H1 (cell line): Measurements from ENCODE around the gene SYNDIG1. TPM values are rescaled to one million over a fixed set of nuclear protein-coding genes. Genes with fewer than 3 reads are reported as not detected.
A peak's percentile ranks its signal among the peaks of the same experiment; 100 is the strongest.

Source experiments
- CTCF ChIA-PET: fragments of 300-600 bp; sonication (Branson Sonifier 250); formaldehyde crosslinking; loops from one replicate; lab custom pipeline; 2021; ENCODE audit not compliant: partially characterized antibody; lab: Charles Lee
- POLR2A ChIA-PET: fragments of 300-600 bp; sonication (Branson Sonifier 250); formaldehyde crosslinking; loops from one replicate; lab custom pipeline; 2021; ENCODE audit warnings: inconsistent platforms; ENCODE audit not compliant: partially characterized antibody; lab: Charles Lee
- DNase-seq, 2 experiments: peaks; one replicate each; pipeline versions ENCODE4 v3.0.0 to v3.0.0-alpha.2; 2010 to 2022; ENCODE audit warnings: low spot score in 2 of 2, low read depth in 1 of 2, mixed read lengths in 1 of 2
- FAIRE-seq: peaks from 2 replicates; lab custom pipeline; 2011; peaks lifted over from hg19 to GRCh38; lab: Jason Lieb, UNC
- H2AFZ ChIP-seq: 2 replicates; pipeline ENCODE4 v1.8.1; 2012; ENCODE audit warnings: low read length, inconsistent platforms
- H2AK5ac ChIP-seq: 2 replicates; pipeline ENCODE4 v1.6.1; 2013; ENCODE audit warnings: low read depth, low read length
- H2BK120ac ChIP-seq: replicated peaks from 2 replicates; pipeline ENCODE3; 2013; ENCODE audit warnings: low read depth, low read length, inconsistent platforms
- H2BK12ac ChIP-seq: 2 replicates; pipeline ENCODE4 v1.6.1; 2013; ENCODE audit warnings: low read depth, low read length
- H2BK15ac ChIP-seq: 2 replicates; pipeline ENCODE4 v1.6.1; 2013; ENCODE audit warnings: low read length
- H2BK20ac ChIP-seq: 2 replicates; pipeline ENCODE4 v1.6.1; 2013; ENCODE audit warnings: low read length
- H2BK5ac ChIP-seq: 2 replicates; pipeline ENCODE4 v1.6.1; 2013; ENCODE audit warnings: low read depth, low read length
- H3K14ac ChIP-seq: 2 replicates; pipeline ENCODE4 v1.6.1; 2013; ENCODE audit warnings: inconsistent platforms; ENCODE audit not compliant: insufficient read length
- H3K18ac ChIP-seq: 2 replicates; pipeline ENCODE4 v1.6.1; 2013; ENCODE audit warnings: low read length; ENCODE audit errors: extremely low read depth
- H3K23ac ChIP-seq: 2 replicates; pipeline ENCODE4 v1.6.1; 2013; ENCODE audit warnings: inconsistent platforms; ENCODE audit not compliant: insufficient read length
- H3K23me2 ChIP-seq: 2 replicates; pipeline ENCODE4 v1.6.1; 2013; ENCODE audit warnings: low read depth, low read length
- H3K27ac ChIP-seq: 2 replicates; pipeline ENCODE4 v1.6.1; 2011; ENCODE audit warnings: low read depth, low read length, inconsistent platforms
- H3K27me3 ChIP-seq, 4 experiments: replicated peaks in 1 of 4; 1 replicate in 1 of 4; 2 replicates in 3 of 4; pipeline versions ENCODE4 v1.6.1 to v1.8.1; 2011 to 2013; ENCODE audit warnings: low read length in 3 of 4, mild to moderate bottlenecking in 3 of 4, inconsistent platforms in 2 of 4, mixed read lengths in 2 of 4, moderate library complexity in 1 of 4; ENCODE audit not compliant: control insufficient read depth in 3 of 4, insufficient read depth in 3 of 4; ENCODE audit errors: extremely low read depth in 1 of 4
- H3K36me3 ChIP-seq, 4 experiments: 2 replicates each; pipeline versions ENCODE4 v1.6.1 to v1.8.1; 2011 to 2013; ENCODE audit warnings: mild to moderate bottlenecking in 4 of 4, low read length in 3 of 4, moderate library complexity in 2 of 4, control low read depth in 1 of 4, inconsistent platforms in 1 of 4; ENCODE audit not compliant: insufficient read depth in 4 of 4, control insufficient read depth in 2 of 4
- H3K4ac ChIP-seq: replicated peaks from 2 replicates; pipeline ENCODE3; 2013; ENCODE audit warnings: low read length, low read depth, mixed read lengths, inconsistent platforms; ENCODE audit not compliant: insufficient read length
- H3K4me1 ChIP-seq, 4 experiments: replicated peaks in 1 of 4; 1 replicate in 1 of 4; 2 replicates in 3 of 4; pipeline versions ENCODE4 v1.6.1 to v1.8.1; 2011 to 2013; ENCODE audit warnings: low read length in 3 of 4, inconsistent platforms in 2 of 4, mixed read lengths in 1 of 4; ENCODE audit not compliant: insufficient read depth in 4 of 4, control insufficient read depth in 3 of 4
- H3K4me2 ChIP-seq, 2 experiments: 2 replicates each; pipeline versions ENCODE4 v1.6.1 to v1.8.1; 2011 to 2013; ENCODE audit warnings: low read depth in 2 of 2, low read length in 2 of 2, control low read depth in 1 of 2, inconsistent platforms in 1 of 2, mild to moderate bottlenecking in 1 of 2; ENCODE audit not compliant: insufficient read depth in 1 of 2
- H3K4me3 ChIP-seq, 4 experiments: fragments of 200-600, 300-600 bp in 1 of 4; sonication (generic), shearing (Covaris generic), sonication (Bioruptor Twin) in 1 of 4; 2 replicates each; pipeline versions ENCODE4 v1.5.1 to v1.8.1; 2011 to 2016; ENCODE audit warnings: low read length in 4 of 4, low read depth in 3 of 4, control low read depth in 2 of 4, inconsistent platforms in 2 of 4, mild to moderate bottlenecking in 2 of 4, mixed read lengths in 1 of 4, moderate library complexity in 1 of 4; ENCODE audit not compliant: insufficient read depth in 2 of 4; ENCODE audit errors: extremely low read depth in 1 of 4
- H3K56ac ChIP-seq: replicated peaks from 2 replicates; pipeline ENCODE3; 2013; ENCODE audit warnings: low read depth, mild to moderate bottlenecking, mixed read lengths, low read length, inconsistent platforms; ENCODE audit not compliant: insufficient read length
- H3K79me1 ChIP-seq: 2 replicates; pipeline ENCODE4 v1.6.1; 2013; ENCODE audit warnings: low read depth, low read length, control low read depth
- H3K79me2 ChIP-seq, 2 experiments: 2 replicates each; pipeline versions ENCODE4 v1.6.1 to v1.8.1; 2012 to 2013; ENCODE audit warnings: low read length in 2 of 2, mild to moderate bottlenecking in 2 of 2, inconsistent platforms in 1 of 2; ENCODE audit not compliant: insufficient read depth in 2 of 2, control insufficient read depth in 1 of 2
- H3K9ac ChIP-seq, 4 experiments: replicated peaks in 1 of 4; 1 replicate in 1 of 4; 2 replicates in 3 of 4; pipeline versions ENCODE4 v1.6.1 to v1.8.1; 2011 to 2013; ENCODE audit warnings: low read depth in 3 of 4, low read length in 3 of 4, control low read depth in 2 of 4, mild to moderate bottlenecking in 2 of 4, moderate library complexity in 2 of 4, inconsistent platforms in 1 of 4; ENCODE audit errors: extremely low read depth in 1 of 4
- H3K9me3 ChIP-seq, 2 experiments: 2 replicates each; pipeline versions ENCODE4 v1.6.1 to v1.8.1; 2012 to 2013; ENCODE audit warnings: mild to moderate bottlenecking in 2 of 2, moderate library complexity in 2 of 2, control low read depth in 1 of 2, inconsistent platforms in 1 of 2, low read depth in 1 of 2, low read length in 1 of 2, mixed read lengths in 1 of 2; ENCODE audit not compliant: insufficient read depth in 2 of 2
- H4K20me1 ChIP-seq, 2 experiments: replicated peaks in 1 of 2; 2 replicates each; pipeline versions ENCODE3 to v1.8.1; 2011 to 2013; ENCODE audit warnings: inconsistent platforms in 2 of 2, low read length in 2 of 2, mild to moderate bottlenecking in 1 of 2; ENCODE audit not compliant: insufficient read depth in 2 of 2, control insufficient read depth in 1 of 2
- H4K5ac ChIP-seq: 2 replicates; pipeline ENCODE4 v1.6.1; 2013; ENCODE audit warnings: low read length, low read depth, mixed read lengths, inconsistent platforms; ENCODE audit not compliant: insufficient read length
- H4K8ac ChIP-seq: 2 replicates; pipeline ENCODE4 v1.8.0; 2013; ENCODE audit warnings: mild to moderate bottlenecking, moderate library complexity, low read length, inconsistent platforms; ENCODE audit not compliant: insufficient read depth; ENCODE audit errors: extremely low read depth
- H4K91ac ChIP-seq: replicated peaks from 2 replicates; pipeline ENCODE3; 2013; ENCODE audit warnings: low read length, mixed read lengths, inconsistent platforms; ENCODE audit not compliant: insufficient read length
- FOSL1 ChIP-seq: IDR thresholded peaks from 2 replicates; pipeline ENCODE4 v1.6.1; 2011; ENCODE audit warnings: mild to moderate bottlenecking, low read depth, low read length, moderate library complexity; ENCODE audit not compliant: insufficient read depth
- GABPA ChIP-seq: IDR thresholded peaks from 2 replicates; pipeline ENCODE4 v1.6.1; 2011; ENCODE audit warnings: mild to moderate bottlenecking, low read length, moderate library complexity, borderline replicate concordance; ENCODE audit not compliant: insufficient read depth
- SIX5 ChIP-seq: IDR thresholded peaks from 2 replicates; pipeline ENCODE4 v1.6.1; 2011; ENCODE audit warnings: mild to moderate bottlenecking, low read depth, low read length
- TAF1 ChIP-seq: IDR thresholded peaks from 2 replicates; pipeline ENCODE4 v1.6.1; 2011; ENCODE audit warnings: mild to moderate bottlenecking, low read depth, low read length
- ZNF274 ChIP-seq: IDR thresholded peaks from 2 replicates; pipeline ENCODE4 v1.7.0; 2012; ENCODE audit warnings: low read length, borderline replicate concordance; ENCODE audit errors: extremely low read depth
- WGBS, 2 experiments: shearing (Covaris generic) in 1 of 2; methylation state at CpG; one replicate each; pipeline versions ENCODE4 v1.1.6 to v1.1.7; 2013 to 2015; ENCODE audit warnings: low lambda C conversion rate in 2 of 2, mixed read lengths in 2 of 2, inconsistent platforms in 1 of 2, low coverage in 1 of 2, missing lambda C conversion rate in 1 of 2; ENCODE audit not compliant: insufficient replicate concordance in 2 of 2, insufficient coverage in 1 of 2, insufficient read length in 1 of 2; ENCODE audit errors: extremely low coverage in 1 of 2, missing lambda C conversion rate in 1 of 2; 5-methylcytosine and 5-hydroxymethylcytosine counted together
- polyA plus RNA-seq, 7 experiments: library from polyadenylated mRNA; depleted of rRNA in 3 of 7; stranded (reverse) in 5 of 7; unstranded in 2 of 7; fragments of >200 nt in 5 of 7; fragments of 200-250 nt in 2 of 7; gene quantifications; 1 replicate in 5 of 7; 2 replicates in 1 of 7; 4 replicates in 1 of 7; pipeline versions ENCODE4 v1.2.1 to v1.2.3, GENCODE V29; 2011 to 2013; ENCODE audit warnings: missing spikeins in 2 of 7, mixed read lengths in 2 of 7
- total RNA-seq: library from RNA; stranded (reverse); fragmentation: NEBNext Ultra II Directional; extraction: Animal tissue kit (Norgen Biotek cat#: 25700); gene quantifications from 2 replicates; pipeline ENCODE4 v1.2.1, GENCODE V29; 2021

The SYNDIG1 gene
- total and polyA plus RNA-seq, 2 of the 8 experiments (the other 6 are each of a cell fraction or from before 2014, with no cell fraction given) = 6.5 to 7.8 TPM

GRCh38 chr20:24585796-24586522 is 116.5 kb downstream of the SYNDIG1 start:
- Histone ChIP-seq H4K5ac (no peak overlapping the region), H3K4me1 (peaks cover 0 to 3% (median 0%) of the 10 kb centered on the region in 4 experiments; a peak in 3 of 7 replicates), H3K4me3 (no peak overlapping the region), H4K8ac (peak overlapping the region; percentile 60), H3K27me3 (no peaks in the 10 kb centered on the region), H3K23ac (no peak overlapping the region), H3K36me3 (no peaks in the 10 kb centered on the region), H2AK5ac (no peak overlapping the region), H2BK120ac (no peak overlapping the region), H3K23me2 (no peaks in the 10 kb centered on the region; the same call in none of the 2 replicates), H2AFZ (no peak overlapping the region), H4K91ac (no peak overlapping the region), H3K27ac (no peak overlapping the region), H2BK5ac (no peak overlapping the region), H3K4me2 (no peak overlapping the region), H3K9ac (no peak overlapping the region), H2BK20ac (no peak overlapping the region), H3K4ac (no peak overlapping the region), H4K20me1 (peaks cover 3 to 4% of the 10 kb centered on the region in 2 experiments), H2BK15ac (no peak overlapping the region), H3K9me3 (no peaks in the 10 kb centered on the region)
- peak in 1 of 2 experiments; percentile 29 for DNase-seq
- FAIRE-seq = no peak
- ChIA-PET CTCF (interaction anchor here (0.7 kb wide), 2 partner anchors 12 to 14 kb away, joined by 3 to 4 read pairs; no protein-coding TSS in a partner anchor), POLR2A (no interaction called here)
- TF ChIP-seq SIX5 (no peak), FOSL1 (no peak), GABPA (no peak), TAF1 (no peak), ZNF274 (no peak)
- TF ChIP-seq, all 59 proteins: peak for 0
- H3K79me2 ChIP-seq = no peaks in the 10 kb centered on the region
- H2BK12ac ChIP-seq = no peak overlapping the region
- no peak overlapping the region for H3K14ac ChIP-seq
- H3K79me1 ChIP-seq = no peaks in the 10 kb centered on the region
- H3K18ac ChIP-seq = no peak overlapping the region
- H3K56ac ChIP-seq = no peak overlapping the region
- 89% methylated on average over 9 of the region's 10 CpGs; no CpG with 5 or more reads in 1 of the 2 experiments for WGBS, 2 experiments
